Tibial nerve (tissue), 4 donors: ENCODE measurements around the gene RALY. TPM values are rescaled to one million over a fixed set of nuclear protein-coding genes. Genes with fewer than 3 reads are reported as not detected.

Source experiments
- DNase-seq, 2 donors: peaks; one replicate each; pipeline ENCODE4 v3.0.0-alpha.2; 2019; ENCODE audit warnings: low spot score in 2 of 2
- H3K27ac ChIP-seq, 4 donors: fragments of 200-600 bp; sonication (generic) in 3 of 4; one replicate each; pipeline ENCODE4 v1.5.1; 2017 to 2019; ENCODE audit warnings: mild to moderate bottlenecking in 1 of 4
- H3K27me3 ChIP-seq, 2 donors: fragments of 200-600 bp; sonication (generic) in 1 of 2; one replicate each; pipeline versions ENCODE4 v1.5.1 to v1.6.0; 2017 to 2019
- H3K36me3 ChIP-seq, 3 donors: fragments of 200-600 bp; sonication (generic); one replicate each; pipeline ENCODE4 v1.5.1; 2018 to 2019
- H3K4me1 ChIP-seq, 4 donors: fragments of 200-600 bp; sonication (generic) in 3 of 4; one replicate each; pipeline ENCODE4 v1.5.1; 2017 to 2019
- H3K4me3 ChIP-seq, 4 donors: fragments of 200-600 bp; sonication (generic) in 3 of 4; one replicate each; pipeline ENCODE4 v1.5.1; 2017 to 2019; ENCODE audit warnings: mild to moderate bottlenecking in 1 of 4, moderate library complexity in 1 of 4
- H3K9me3 ChIP-seq, 4 donors: fragments of 200-600 bp; sonication (generic) in 3 of 4; one replicate each; pipeline ENCODE4 v1.5.1; 2017 to 2019
- CTCF ChIP-seq, 5 experiments: fragments of 200-600 bp in 3 of 5; fragments of 450-650 bp in 2 of 5; sonication (generic) in 3 of 5; IDR thresholded peaks; one replicate each; pipeline ENCODE4 v1.5.1; 2016 to 2019; ENCODE audit warnings: antibody characterized with exemption in 5 of 5, mild to moderate bottlenecking in 3 of 5, moderate library complexity in 2 of 5
- EP300 ChIP-seq, 2 donors: sonication (generic); formaldehyde crosslinking; IDR thresholded peaks; one replicate each; pipeline ENCODE4 v1.6.1; 2017; ENCODE audit warnings: antibody characterized with exemption in 2 of 2, mild to moderate bottlenecking in 1 of 2
- POLR2A ChIP-seq, 2 donors: fragments of 450-650 bp; IDR thresholded peaks; one replicate each; pipeline ENCODE4 v1.6.1; 2017; ENCODE audit warnings: antibody characterized with exemption in 2 of 2, mild to moderate bottlenecking in 2 of 2, moderate library complexity in 2 of 2
- WGBS, 2 donors: methylation state at CpG; one replicate each; pipeline ENCODE4 v1.1.5; 2018; 5-methylcytosine and 5-hydroxymethylcytosine counted together
- total RNA-seq, 4 donors: library from RNA; depleted of rRNA; stranded (reverse); fragments of >200 nt; gene quantifications; one replicate each; pipeline ENCODE4 v1.1.0, GENCODE V29; 2016

The RALY gene
- total RNA-seq, 4 donors from 2014 or later = 69.1 to 107 (median 96.4) TPM

DNA sequence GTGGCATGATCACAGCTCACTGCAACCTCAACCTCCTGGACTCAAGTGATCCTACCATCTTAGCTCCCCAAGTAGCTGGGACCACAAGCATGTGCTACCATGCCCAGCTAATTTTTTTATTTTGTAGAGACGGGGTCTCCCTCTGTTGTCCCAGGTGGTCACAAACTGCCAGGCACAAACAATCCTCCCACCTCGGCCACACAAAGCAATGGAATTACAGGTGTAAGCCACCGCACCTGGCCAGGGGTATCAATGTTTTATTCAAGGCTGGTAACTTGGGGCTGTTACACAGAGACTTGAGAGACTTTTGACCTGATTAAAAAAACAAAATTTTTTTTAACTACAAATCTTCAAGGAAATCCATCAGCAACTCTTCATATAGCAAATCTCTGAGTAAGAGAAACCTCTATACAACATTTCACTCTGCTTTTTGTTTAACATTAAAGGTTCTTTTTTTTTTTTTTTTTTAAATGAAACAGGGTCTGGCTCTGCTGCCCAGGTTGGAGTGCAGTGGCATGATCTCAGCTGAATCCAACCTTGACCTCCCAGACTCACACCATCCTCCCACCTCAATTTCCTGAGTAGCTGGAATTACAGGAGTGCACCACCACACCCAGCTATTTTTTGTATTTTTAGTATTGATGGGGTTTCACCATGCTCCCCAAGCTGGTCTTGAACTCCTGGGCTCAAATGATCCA lies 112.4 kb downstream of the RALY start:
- 89 to 90% methylated on average over 3 of the region's 3 CpGs for WGBS, 2 donors
- TF ChIP-seq CTCF (IDR thresholded peaks at IDR 0.05) (no peak), EP300 (IDR thresholded peaks at IDR 0.05) (no peak), POLR2A (IDR thresholded peaks at IDR 0.05) (no peak)
- Histone ChIP-seq H3K36me3 (peaks cover 0 to 59% (median under 1%) of the 10 kb centered on the region in 3 donors), H3K9me3 (no peaks in the 10 kb centered on the region), H3K4me3 (no peak overlapping the region), H3K27ac (no peak overlapping the region), H3K27me3 (no peaks in the 10 kb centered on the region), H3K4me1 (peaks cover 0 to 63% (median 18%) of the 10 kb centered on the region in 4 donors)
- DNase-seq = no peak

- Histone ChIP-seq H3K36me3 (peaks cover 0 to 33% (median 0%) of the 10 kb centered on the region in 3 donors), H3K9me3 (no peaks in the 10 kb centered on the region), H3K4me3 (no peak overlapping the region), H3K27ac (no peak overlapping the region), H3K4me1 (peaks cover 0 to 64% (median 18%) of the 10 kb centered on the region in 4 donors), H3K27me3 (no peaks in the 10 kb centered on the region)
- TF ChIP-seq EP300 (IDR thresholded peaks at IDR 0.05) (no peak), CTCF (IDR thresholded peaks at IDR 0.05) (no peak), POLR2A (IDR thresholded peaks at IDR 0.05) (no peak)
- no peak for DNase-seq
- WGBS, 2 donors = 81 to 82% methylated on average over 4 of the region's 4 CpGs
These were observed 115.0 kb downstream of the RALY start for GRCh38 chr20:34108616-34109174.

GRCh38 chr20:34109442-34109841 lies 115.7 kb downstream of the RALY start:
- no peaks in the 10 kb centered on the region for H3K9me3 ChIP-seq
- TF ChIP-seq EP300 (IDR thresholded peaks at IDR 0.05) = no peak
- no peak for TF ChIP-seq POLR2A (IDR thresholded peaks at IDR 0.05)
- no peak for TF ChIP-seq CTCF (IDR thresholded peaks at IDR 0.05)
- H3K4me1 ChIP-seq = peaks cover 0 to 64% (median 18%) of the 10 kb centered on the region in 4 donors
- H3K27ac ChIP-seq = no peak overlapping the region
- H3K4me3 ChIP-seq = no peak overlapping the region
- H3K27me3 ChIP-seq = no peaks in the 10 kb centered on the region
- 88 to 91% methylated on average over 6 of the region's 6 CpGs for WGBS, 2 donors
- peaks cover 0 to 26% (median 0%) of the 10 kb centered on the region in 3 donors for H3K36me3 ChIP-seq
- DNase-seq = no peak

DNA sequence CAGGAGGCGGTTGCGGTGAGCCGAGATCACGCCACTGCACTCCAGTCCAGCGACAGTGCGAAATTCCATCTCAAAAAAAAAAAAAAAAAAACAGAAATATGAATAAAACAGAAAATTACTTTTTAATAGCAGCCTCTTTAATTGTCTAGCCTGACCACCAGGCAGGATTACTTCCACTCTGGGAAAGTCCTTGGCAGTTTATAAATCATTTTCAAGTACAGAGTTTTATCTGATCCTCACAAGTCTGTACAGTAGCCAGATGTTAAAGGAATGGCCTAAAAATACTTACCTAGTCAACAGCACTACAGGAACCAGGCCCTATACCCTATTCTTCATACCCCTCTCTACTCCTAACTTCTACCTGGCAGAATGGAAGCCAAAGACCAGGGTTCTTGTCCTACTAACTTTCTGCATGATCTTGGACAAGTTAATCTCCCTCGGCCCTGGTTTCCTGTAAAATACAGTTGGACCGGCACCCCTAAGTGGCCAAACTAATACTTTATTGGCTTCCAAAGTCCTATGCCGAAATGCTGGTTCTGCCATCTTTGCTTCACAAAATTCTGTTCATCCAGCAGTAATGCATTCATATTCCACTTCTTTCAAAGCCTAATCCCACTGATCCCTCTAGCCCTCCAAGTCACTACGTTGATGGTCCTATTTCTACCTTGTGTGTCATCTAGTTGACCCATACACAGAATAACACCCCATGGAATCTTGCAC lies 116.5 kb downstream of the RALY start:
- Histone ChIP-seq H3K36me3 (peaks cover 0 to 19% (median 0%) of the 10 kb centered on the region in 3 donors), H3K27ac (peak overlapping the region in 3 of 4 donors; percentile 97 to 98 (median 98)), H3K4me1 (peaks cover 0 to 58% (median 18%) of the 10 kb centered on the region in 4 donors), H3K27me3 (no peaks in the 10 kb centered on the region), H3K9me3 (no peaks in the 10 kb centered on the region), H3K4me3 (peak overlapping the region; percentile 77 to 95 (median 92))
- WGBS, 2 donors = 72 to 75% methylated on average over 10 of the region's 10 CpGs
- no peak for TF ChIP-seq CTCF (IDR thresholded peaks at IDR 0.05)
- TF ChIP-seq EP300 (IDR thresholded peaks at IDR 0.05) = no peak
- no peak for DNase-seq
